Liver (tissue), 9 donors: ENCODE data around the gene ATP5MC2. TPM values are rescaled to one million over a fixed set of nuclear protein-coding genes. Genes with fewer than 3 reads are reported as not detected.

Experiments
- DNase-seq: peaks from one replicate; pipeline ENCODE4 v3.0.0-alpha.2; 2017; ENCODE audit warnings: low spot score
- H3K27ac ChIP-seq, 2 donors: one replicate each; pipeline ENCODE4 v1.7.0; 2013; ENCODE audit warnings: inconsistent platforms in 2 of 2, low read length in 2 of 2, control low read depth in 1 of 2, low read depth in 1 of 2, mild to moderate bottlenecking in 1 of 2
- H3K27me3 ChIP-seq, 4 donors: one replicate each; pipeline versions ENCODE4 v1.6.1 to v1.7.0; 2013; ENCODE audit warnings: low read length in 3 of 4, inconsistent platforms in 1 of 4, mild to moderate bottlenecking in 1 of 4, moderate library complexity in 1 of 4; ENCODE audit not compliant: control insufficient read depth in 4 of 4, insufficient read depth in 4 of 4
- H3K36me3 ChIP-seq, 4 donors: one replicate each; pipeline versions ENCODE4 v1.6.1 to v1.7.0; 2013; ENCODE audit warnings: low read length in 3 of 4, mild to moderate bottlenecking in 3 of 4, low read depth in 1 of 4, moderate library complexity in 1 of 4; ENCODE audit not compliant: control insufficient read depth in 4 of 4, insufficient read depth in 3 of 4
- H3K4me1 ChIP-seq, 4 donors: one replicate each; pipeline versions ENCODE4 v1.6.1 to v1.7.0; 2013; ENCODE audit warnings: low read length in 3 of 4, mild to moderate bottlenecking in 3 of 4, moderate library complexity in 1 of 4; ENCODE audit not compliant: control insufficient read depth in 4 of 4, insufficient read depth in 4 of 4
- H3K4me3 ChIP-seq, 3 donors: one replicate each; pipeline versions ENCODE4 v1.6.1 to v1.7.0; 2013; ENCODE audit warnings: low read length in 3 of 3, control low read depth in 1 of 3, low read depth in 1 of 3, mild to moderate bottlenecking in 1 of 3
- H3K9ac ChIP-seq, 2 donors: one replicate each; pipeline ENCODE4 v1.7.0; 2013; ENCODE audit warnings: low read length in 2 of 2, mild to moderate bottlenecking in 2 of 2, moderate library complexity in 2 of 2, control low read depth in 1 of 2, low read depth in 1 of 2
- H3K9me3 ChIP-seq, 4 donors: one replicate each; pipeline versions ENCODE4 v1.6.1 to v1.7.0; 2013; ENCODE audit warnings: low read length in 3 of 4; ENCODE audit not compliant: control insufficient read depth in 4 of 4
- ATF3 ChIP-seq: IDR thresholded peaks from 2 replicates; pipeline ENCODE4 v1.6.1; 2016; ENCODE audit warnings: antibody characterized with exemption
- CTCF ChIP-seq: fragments of 150-350 bp; IDR thresholded peaks from 2 replicates; pipeline ENCODE4 v1.5.1; 2017; ENCODE audit warnings: improper control_type of control experiment, low read depth, low read length; ENCODE audit not compliant: missing input control
- EGR1 ChIP-seq, 2 donors: IDR thresholded peaks; 2 replicates each; pipeline ENCODE4 v1.6.1; 2016 to 2018; ENCODE audit warnings: antibody characterized with exemption in 2 of 2, low read depth in 2 of 2
- FOXA1 ChIP-seq: IDR thresholded peaks from 2 replicates; pipeline ENCODE4 v1.6.1; 2016; ENCODE audit warnings: antibody characterized with exemption
- FOXA2 ChIP-seq: IDR thresholded peaks from 2 replicates; pipeline ENCODE4 v1.6.1; 2016; ENCODE audit warnings: antibody characterized with exemption
- HNF4A ChIP-seq, 2 donors: conservative IDR thresholded peaks; 2 replicates each; pipeline ENCODE4 v1.6.1; 2016; ENCODE audit warnings: antibody characterized with exemption in 2 of 2, mild to moderate bottlenecking in 2 of 2
- HNF4G ChIP-seq: IDR thresholded peaks from 2 replicates; pipeline ENCODE4 v1.6.1; 2016; ENCODE audit warnings: antibody characterized with exemption
- JUND ChIP-seq, 2 donors: IDR thresholded peaks; 2 replicates each; pipeline ENCODE4 v1.6.1; 2016; ENCODE audit warnings: antibody characterized with exemption in 2 of 2
- MAX ChIP-seq: IDR thresholded peaks from 2 replicates; pipeline ENCODE4 v1.6.1; 2016; ENCODE audit warnings: antibody characterized with exemption
- NR2F2 ChIP-seq: IDR thresholded peaks from 2 replicates; pipeline ENCODE4 v1.6.1; 2016; ENCODE audit warnings: antibody characterized with exemption
- RAD21 ChIP-seq, 2 donors: IDR thresholded peaks; 2 replicates each; pipeline ENCODE4 v1.6.1; 2016; ENCODE audit warnings: antibody characterized with exemption in 2 of 2, mild to moderate bottlenecking in 2 of 2
- REST ChIP-seq: IDR thresholded peaks from 2 replicates; pipeline ENCODE4 v1.6.1; 2016; ENCODE audit warnings: antibody characterized with exemption, mild to moderate bottlenecking
- SP1 ChIP-seq: IDR thresholded peaks from 2 replicates; pipeline ENCODE4 v1.6.1; 2018; ENCODE audit warnings: antibody characterized with exemption, mild to moderate bottlenecking
- YY1 ChIP-seq: IDR thresholded peaks from 2 replicates; pipeline ENCODE4 v1.6.1; 2016; ENCODE audit warnings: antibody characterized with exemption, mild to moderate bottlenecking
- ZBTB33 ChIP-seq: IDR thresholded peaks from 2 replicates; pipeline ENCODE4 v1.6.1; 2016; ENCODE audit warnings: antibody characterized with exemption
- WGBS: extraction: QIAGEN DNeasy Blood & Tissue Kit; methylation state at CpG from one replicate; pipeline ENCODE4 v1.1.7; 2013; 5-methylcytosine and 5-hydroxymethylcytosine counted together
- polyA plus RNA-seq, 2 donors: library from polyadenylated mRNA; stranded (reverse) in 1 of 2; unstranded in 1 of 2; fragments of 200-250 nt in 1 of 2; fragments of >200 nt in 1 of 2; fragmentation: Nextera tagmentation in 1 of 2; extraction: Ambion mirVana in 1 of 2; gene quantifications; one replicate each; pipeline versions ENCODE4 v1.2.1 to v1.2.3, GENCODE V29; 2013 to 2015
- total RNA-seq, 2 donors: library from RNA; depleted of rRNA; stranded (reverse); fragments of >200 nt; gene quantifications; one replicate each; pipeline ENCODE4 v1.2.3, GENCODE V29; 2014
- donor health status: healthy.
- donor health status: healthy.
- donor health status: healthy.
- donor health status: healthy.
- donor health status: healthy.

Gene ATP5MC2
- total and polyA plus RNA-seq, 4 donors, result 57.0 to 294 (median 171) TPM

- no peak overlapping the region for H3K27ac ChIP-seq
Observed at GRCh38 chr12:53677800-53678148, 1.9 kb upstream of the ATP5MC2 start.

More at GRCh38 chr12:53677800-53678148, 1.9 kb upstream of the ATP5MC2 start:
- 81% methylated on average over 5 of the region's 5 CpGs for WGBS
- Histone ChIP-seq H3K36me3 (peaks cover 0 to 5% (median 0%) of the 10 kb centered on the region in 4 donors), H3K9ac (no peak overlapping the region), H3K4me1 (peaks cover 0 to 16% (median 11%) of the 10 kb centered on the region in 4 donors), H3K9me3 (no peaks in the 10 kb centered on the region), H3K4me3 (no peak overlapping the region), H3K27me3 (no peaks in the 10 kb centered on the region)
- no peak for DNase-seq
- TF ChIP-seq MAX, result no peak
- TF ChIP-seq HNF4A (conservative IDR thresholded peaks at IDR 0.05), result no peak
- TF ChIP-seq CTCF, result no peak
- TF ChIP-seq SP1, result no peak
- no peak for TF ChIP-seq NR2F2
- TF ChIP-seq FOXA2, result no peak
- TF ChIP-seq YY1, result no peak
- TF ChIP-seq REST, result no peak
- no peak for TF ChIP-seq HNF4G
- no peak for TF ChIP-seq ZBTB33
- TF ChIP-seq FOXA1, result no peak
- TF ChIP-seq EGR1 (IDR thresholded peaks at IDR 0.05; ENCODE audit: low read depth in 2 of 2), result no peak
- TF ChIP-seq ATF3, result no peak
- TF ChIP-seq RAD21 (IDR thresholded peaks at IDR 0.05), result no peak
- no peak for TF ChIP-seq JUND (IDR thresholded peaks at IDR 0.05)
